HG03378 (cell line): ENCODE data around the gene OSBPL10.
A peak's percentile ranks its signal among the peaks of the same experiment; 100 is the strongest.
"Not testable (repeated sequence)": the region's sequence is repeated elsewhere in the genome, so short reads cannot be mapped to it uniquely, and the experiment has no call there.

ENCODE experiments used
- ATAC-seq: cut with Tn5 transposase; IDR thresholded peaks from one replicate; pipeline ENCODE4 v1.9.1; 2021; ENCODE audit warnings: mild to moderate bottlenecking, moderate library complexity; ENCODE audit not compliant: unreplicated experiment

OSBPL10 gene

DNA sequence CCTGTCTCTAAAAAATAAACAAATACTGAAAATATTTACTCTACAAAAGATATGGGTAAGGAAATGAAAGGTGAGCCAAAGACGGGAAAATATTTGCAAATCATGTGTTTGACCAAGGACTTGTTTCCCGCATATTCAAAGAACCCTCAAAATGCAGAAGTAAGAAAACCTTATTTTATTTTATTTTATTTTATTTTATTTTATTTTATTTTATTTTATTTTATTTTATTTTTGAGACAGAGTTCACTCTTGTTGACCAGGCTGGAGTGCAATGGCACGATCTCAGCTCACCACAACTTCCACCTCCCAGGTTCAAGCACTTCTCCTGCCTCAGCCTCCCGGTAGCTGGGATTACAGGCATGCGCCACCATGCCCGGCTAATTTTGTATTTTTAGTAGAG is 11.9 kb upstream of the OSBPL10 start:
- not testable (repeated sequence) for ATAC-seq

DNA sequence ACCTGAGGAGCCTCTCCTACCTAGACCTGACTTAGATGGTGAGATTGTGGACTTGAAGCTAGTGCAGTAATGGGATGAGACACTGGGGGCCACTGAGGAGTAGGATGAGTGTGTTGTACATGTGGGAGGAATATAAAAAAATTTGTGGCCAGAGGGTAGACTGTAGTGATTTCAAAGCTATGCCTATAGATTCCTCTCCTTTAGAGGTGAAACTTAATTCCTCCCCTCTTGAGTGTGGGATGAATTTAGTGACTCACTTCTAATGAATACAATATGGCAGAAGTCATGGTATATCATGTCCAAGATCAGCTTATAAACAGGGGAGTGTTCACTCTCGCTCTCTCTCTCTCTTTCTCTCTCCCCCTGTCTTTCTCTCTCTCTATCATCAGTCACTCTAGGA is 7.2 kb upstream of the OSBPL10 start:
- ATAC-seq: no peak

DNA sequence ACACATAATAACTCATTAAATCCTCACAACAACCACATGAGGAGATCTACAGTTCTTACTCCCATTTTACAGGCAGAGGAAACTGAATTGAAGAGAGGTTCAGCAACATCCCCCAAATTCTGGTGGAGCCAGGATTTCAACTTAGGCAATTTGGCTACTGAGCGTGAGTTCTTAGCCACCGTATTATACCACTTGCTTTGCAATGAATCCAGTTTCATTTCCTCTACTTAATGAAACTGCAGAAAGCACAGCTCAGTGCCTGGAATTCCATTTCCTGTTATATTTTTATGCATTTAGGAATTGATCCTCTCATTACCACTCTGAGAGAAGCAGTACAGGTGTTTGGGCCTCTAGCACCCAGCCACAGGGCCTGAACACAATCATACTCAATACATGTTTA is 4.8 kb upstream of the OSBPL10 start:
- no peak for ATAC-seq

DNA sequence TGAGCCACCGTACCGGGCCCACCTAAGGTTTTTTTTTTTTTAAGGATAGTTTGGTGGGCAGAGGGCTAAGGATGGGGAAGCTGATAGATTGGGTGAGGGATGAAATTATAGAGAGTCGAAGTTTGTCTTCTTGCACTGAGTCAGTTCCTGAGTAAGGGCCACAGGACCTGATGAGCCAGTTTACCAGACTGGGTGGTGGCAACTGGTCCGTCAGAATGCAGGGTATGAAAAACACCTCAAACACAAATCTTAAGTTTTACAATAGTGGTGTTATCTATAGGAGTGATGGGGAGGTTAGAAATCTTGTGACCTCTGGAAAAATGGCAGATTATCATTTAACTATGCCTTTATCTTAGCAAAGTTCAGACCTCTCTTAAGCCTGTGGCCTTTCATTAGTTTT is 3.3 kb upstream of the OSBPL10 start:
- no peak for ATAC-seq

DNA sequence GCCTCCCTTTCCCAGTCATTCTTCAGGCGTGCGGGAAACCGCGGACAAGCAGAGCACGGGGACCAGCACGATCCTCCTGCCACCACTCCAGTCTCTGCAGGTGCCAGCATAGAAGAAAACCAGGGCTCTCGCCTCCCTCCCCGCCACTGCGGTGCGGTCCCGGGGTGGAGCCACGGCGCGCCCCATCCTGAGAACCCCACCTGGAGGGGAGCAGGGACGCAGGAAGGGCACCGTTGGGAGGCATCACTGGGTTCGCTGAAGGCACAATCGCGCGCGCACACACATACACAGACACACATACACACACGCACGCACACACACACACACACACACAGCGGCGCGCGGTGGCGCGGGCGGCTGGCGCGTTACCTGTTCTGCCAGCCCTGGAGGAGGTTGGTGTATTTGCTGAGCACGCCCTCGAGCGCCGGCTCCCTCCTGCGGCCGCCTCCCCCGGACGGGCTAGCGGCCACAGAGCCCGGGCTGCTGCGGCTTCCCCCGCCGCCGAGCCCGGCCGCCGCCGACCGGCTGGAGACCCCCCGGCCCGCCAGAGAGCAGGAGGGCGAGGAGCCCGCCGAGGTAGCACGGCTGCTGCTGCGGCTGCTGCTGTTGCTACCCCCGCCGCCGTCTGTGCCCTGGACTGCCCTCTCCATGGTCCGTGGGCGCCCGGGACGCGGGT is 394 bp downstream of the OSBPL10 start:
- no peak for ATAC-seq

DNA sequence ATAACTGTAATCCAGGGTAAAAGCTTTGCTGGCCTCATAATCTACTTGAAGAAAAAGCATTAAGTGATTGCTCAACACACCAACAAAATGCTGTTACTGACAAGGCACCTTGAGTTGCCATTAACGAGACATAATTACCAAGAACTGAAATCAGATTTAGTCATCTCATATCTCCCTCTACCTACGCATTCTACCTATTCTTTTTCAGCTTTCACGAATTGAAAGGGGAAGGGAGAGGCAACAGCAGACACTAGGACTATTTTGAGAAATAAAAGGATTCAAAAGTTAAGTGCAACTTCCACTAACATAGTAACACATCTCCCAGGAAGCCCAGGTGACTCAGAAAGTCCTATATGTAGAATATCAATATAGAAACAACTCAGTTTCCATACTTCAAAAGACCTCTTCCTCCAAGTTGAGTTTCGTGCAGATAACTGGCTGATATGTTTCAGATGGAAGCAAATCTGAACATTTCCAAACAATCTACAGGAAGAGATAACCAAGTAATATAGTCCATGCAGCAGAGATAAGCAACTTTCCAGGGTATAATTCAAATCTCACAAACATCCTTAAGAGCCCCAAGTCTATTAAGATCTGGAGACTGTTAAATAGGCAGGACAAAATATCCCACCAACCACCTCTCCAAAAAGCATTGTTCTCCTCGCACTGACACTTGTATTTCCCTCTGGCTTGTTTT is 1.9 kb downstream of the OSBPL10 start:
- peak; percentile 79 for ATAC-seq

DNA sequence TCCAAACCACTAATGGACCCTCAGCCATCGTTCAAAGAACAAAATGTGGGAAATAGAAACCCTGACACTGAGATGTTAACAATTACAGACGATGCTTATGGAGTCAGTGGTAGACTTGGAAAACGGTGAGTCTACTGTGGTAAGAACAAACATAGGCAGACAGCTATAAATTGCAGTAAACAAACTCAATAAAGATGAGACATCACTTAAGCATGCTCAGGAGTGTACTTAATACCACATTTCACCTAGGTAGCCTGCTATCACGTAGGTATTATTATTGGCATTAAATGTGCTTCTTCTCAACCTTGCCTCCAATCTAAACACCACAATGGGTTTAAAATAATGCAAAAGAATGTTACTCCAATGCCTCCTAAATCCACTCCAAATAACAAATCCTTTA is 2.5 kb downstream of the OSBPL10 start:
- no peak for ATAC-seq

DNA sequence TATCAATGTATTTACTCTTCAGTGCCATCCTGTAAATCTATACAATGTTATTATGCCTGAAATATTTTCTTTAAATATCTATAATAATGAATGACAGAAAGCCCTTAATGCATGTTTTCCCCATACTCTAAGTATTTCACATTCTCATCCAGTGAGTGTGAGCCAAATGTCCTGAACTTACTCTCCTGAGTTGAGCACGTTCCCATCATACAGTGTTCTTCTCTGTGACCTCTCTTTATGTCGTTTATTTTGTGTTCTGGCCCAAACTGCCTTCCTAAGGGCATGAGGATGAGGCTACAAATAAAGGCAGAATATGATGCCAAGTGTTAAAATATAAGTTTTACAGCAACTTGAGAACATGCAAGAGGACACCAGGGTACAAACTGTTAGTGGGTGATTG is 3.3 kb downstream of the OSBPL10 start:
- ATAC-seq: no peak

DNA sequence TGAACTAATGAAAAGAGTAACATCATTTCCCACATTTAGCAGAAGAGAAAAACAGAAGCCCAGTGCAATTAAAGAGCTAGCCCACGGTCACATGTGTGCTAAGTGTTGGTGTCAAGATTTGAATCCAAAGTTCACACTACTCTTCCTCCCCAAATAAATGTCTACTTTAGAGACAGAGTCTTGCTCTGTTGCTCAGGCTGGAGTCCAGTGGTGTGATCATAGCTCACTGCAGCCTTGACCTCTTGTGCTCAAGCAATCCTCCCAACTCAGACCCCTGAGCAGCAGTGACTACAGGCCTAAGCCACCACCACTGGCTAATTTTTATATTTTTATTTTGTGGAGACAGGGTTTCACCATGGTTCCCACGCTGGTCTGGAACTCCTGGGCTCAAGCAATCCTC is 4.8 kb downstream of the OSBPL10 start:
- ATAC-seq: no peak

DNA sequence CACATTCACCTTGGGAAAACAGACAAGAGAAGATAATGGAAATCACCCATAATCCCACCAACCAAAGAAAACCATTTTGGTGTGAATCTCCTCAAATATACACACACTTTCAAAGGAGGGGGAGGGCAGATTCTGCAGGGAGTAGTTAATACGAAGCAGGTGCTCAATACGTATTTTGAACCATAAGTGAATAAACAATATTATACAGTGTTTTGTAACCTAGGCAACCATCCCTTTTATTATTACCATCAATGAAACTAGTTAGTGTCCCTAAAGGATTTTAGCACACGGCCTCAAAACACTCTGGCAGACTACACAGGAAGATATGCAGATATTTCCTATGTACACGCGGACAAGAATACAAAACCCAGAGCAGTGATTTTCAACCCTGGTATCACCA is 6.1 kb downstream of the OSBPL10 start:
- ATAC-seq: no peak

DNA sequence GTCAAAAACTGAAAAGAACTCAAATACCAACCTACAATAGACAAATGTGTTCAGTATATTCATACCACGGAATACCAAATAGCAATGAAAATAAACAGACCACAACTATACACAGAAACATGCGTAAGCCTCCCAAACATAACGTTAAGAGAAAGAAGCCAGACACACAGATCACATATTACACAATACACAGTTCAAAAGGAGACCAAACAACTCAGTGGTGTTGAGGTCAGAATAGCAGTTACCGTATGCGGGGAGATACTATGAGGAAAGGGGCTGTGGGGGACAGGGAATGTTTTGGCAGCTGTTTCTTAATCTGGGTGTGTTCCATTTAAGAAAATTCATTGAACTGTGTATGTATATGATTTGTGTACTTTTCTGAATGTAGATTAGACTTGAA is 6.6 kb downstream of the OSBPL10 start:
- ATAC-seq: no peak

DNA sequence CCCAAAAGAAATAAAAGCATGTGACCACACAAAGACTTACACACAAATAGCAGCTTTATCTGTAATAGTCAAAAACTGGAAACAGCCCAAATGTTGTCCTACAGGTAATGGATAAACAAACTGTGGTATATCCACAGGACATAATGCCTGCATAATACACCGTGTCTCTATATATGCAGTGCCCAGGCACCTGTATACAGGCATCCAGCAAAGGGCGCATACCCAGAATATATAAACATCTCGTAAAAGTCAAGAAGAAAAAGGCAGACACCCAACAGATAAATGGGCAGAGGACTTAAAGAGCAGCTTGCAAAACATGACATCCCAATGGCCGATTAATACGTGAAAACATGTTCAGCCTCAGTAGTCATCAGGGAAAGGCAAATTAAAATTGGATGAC is 7.2 kb downstream of the OSBPL10 start:
- no peak for ATAC-seq

DNA sequence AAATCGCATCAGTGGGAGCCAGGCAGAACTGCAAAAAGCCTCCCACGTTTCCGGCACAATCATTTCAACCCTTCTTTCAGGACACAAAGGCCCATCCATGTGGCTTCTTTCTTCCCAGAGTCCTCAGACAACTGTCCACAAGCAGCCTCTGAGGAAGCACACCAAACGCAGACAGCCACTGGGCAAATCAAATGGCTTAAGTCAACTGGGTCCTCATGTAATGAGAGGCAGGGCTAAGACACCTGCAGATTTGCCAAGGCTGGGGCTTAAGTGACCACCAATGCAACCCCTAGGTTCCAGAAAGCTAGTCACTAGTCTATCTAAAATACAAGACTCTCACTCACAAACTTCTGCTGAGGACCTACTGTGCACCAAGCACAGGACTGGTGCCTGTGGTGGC is 8.0 kb downstream of the OSBPL10 start:
- ATAC-seq: no peak

DNA sequence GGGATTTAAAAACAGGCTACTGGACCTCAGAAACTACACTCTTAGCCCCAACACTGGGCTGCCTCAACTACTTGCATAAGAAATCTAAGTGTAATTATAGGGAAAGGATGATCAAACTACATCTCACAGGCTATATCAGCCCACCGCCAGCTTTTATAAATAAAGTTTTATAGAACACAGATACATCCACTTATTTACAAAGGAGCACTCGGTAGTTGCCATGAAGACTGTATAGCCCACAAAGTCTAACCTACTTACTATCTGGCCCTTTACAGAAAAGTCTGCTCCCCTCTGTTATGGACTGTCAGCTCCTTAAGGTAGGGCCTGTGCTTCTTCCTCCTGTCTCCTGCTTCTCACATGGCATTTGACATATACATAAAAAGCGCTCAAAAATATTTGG is 9.5 kb downstream of the OSBPL10 start:
- ATAC-seq: no peak

DNA sequence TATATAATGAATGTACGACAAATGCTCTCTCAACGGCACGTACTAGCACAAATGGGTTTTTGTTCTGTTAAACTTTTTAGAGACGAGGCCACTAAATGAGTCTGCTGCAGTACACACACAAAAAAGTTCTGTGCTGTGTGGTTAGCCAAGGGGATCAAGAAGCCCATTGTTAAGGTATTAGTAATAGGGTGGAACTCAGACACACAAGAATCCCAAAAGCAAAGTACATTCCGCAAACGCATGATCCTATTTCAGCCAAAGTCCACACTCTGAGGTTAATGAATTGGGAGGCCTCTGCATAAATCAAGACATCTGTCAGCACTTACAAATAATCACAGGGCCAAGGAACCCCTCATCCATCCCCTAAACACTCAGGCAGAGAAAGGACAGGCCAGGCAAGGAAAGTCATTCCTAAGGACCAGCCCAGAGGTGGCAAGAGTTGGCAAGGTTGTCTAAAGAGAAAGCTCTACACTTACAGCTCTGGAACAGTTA is 12.1 kb downstream of the OSBPL10 start:
- no peak for ATAC-seq

DNA sequence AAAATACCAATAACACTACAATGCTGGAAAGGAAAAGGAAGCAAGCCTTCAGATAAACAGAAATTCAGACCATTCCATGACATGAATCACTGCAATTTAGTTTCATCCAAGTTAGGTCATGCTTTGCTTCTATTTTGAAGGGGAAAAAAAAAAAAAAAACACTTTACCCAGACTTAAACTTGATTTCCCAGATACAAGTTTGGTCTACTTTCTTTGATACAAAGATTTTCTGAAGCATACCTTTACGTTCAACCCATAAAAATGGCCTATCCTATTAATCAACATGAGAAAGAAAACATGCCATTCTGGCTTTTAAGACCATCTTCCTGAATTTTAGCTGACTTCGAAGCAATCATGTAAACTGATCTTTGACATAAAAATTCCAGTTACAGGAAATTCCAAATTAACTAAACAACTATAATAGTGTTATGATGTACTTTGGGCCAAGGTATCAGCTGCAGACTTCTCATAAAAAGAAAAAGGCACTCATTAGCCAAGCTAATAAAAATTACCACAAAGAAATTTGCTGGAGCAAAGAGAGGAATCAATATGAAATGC is 12.6 kb downstream of the OSBPL10 start:
- ATAC-seq: no peak

DNA sequence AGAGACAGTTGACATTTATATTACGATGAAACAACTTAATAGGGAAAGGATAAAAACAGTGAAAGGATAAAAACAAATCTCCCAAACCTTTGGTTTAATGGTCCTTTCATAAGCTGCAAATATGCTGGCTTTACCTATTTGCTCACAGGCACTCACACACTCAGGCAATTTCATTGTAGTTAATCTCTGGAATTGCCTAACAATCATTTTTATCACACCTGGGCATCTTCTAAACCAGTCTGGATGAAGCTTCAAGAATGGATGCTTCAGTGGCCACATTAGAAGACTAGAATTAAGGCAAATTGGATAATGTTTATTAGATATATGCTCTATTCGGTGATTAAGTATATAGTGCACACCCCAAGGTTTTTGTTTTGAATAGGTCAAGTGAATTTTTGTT is 13.5 kb downstream of the OSBPL10 start:
- ATAC-seq: no peak

DNA sequence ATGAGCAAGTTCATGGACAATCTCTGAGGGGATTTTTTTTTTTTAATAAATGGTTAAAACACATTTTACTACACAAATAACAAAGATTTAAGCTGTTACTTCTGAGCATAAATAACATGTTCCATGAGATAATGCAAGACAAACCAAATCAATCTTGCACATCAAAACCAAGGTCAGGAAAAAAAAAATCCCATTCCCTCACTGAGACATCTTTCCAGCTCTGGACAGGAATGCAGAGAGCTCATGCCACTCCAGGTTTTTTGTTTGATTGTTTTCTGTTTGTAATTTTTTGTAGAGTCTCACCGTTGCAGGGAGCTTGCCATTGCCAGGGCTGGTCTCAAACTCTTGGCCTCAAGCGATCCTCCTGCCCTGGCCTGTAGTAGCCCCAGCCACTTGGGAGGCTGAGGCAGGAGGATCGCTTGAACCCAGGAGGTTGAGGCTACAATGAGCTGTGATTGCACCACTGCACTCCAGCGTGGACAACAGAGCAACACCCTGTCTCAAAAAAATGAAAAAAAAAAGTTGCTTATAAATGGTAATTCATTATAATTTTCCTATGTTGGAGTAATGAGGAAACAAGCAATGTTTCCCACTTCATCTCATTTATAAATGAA is 14.0 kb downstream of the OSBPL10 start:
- no peak for ATAC-seq

DNA sequence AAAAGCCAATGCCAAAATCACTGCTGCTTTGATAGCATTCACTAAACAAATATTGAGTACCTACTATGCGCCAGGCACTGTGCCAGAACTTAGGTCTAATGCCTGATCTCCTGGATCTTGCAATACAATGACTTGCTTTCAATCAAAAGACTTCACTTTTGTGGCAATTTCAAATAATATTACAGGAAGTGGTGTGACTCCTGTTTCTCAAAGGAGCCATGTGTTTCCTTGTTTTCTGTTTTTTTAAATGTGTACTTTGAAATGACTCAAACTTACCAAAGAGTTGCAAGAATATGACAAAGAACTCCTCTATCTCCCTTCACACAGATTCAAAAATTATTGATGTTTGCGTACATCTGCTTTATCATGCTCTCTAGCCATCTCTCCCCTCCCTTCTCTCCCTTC is 18.3 kb downstream of the OSBPL10 start:
- no peak for ATAC-seq

DNA sequence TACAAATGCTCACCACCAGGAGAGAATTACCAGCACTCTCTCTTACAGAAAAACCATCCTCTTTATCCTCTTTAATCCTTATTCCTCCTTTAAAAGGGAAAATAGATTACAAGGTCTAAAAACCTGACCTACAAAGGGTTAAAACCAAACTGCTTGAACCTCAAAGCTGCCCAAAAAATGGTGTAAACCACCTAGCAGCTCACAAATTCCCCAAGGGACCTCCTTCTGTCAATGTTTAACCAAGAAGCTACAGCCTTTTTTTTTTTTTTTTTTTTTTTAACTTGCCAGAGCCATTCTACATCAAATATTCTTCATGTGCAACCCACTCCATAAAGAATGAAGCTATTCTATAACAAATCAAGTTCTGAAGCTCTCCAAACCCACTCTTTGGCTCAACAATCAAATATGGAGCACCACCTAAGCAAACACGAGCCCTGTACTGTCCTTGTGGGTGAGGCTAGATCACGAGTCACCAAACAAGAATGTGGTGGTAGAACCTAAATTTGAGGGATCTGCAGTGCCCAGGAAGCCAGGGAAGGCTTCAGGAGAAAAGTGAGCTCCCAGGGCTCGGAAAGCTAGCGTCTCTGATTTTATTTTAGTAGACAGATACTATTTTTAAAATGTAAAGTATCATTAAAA is 20.1 kb downstream of the OSBPL10 start:
- ATAC-seq: peak; percentile 69
